Activated T-helper 1 cell treated with anti-CD3 and anti-CD28 coated beads, Interleukin-12 subunit alpha, Interleukin-12 subunit beta, Interleukin-2, Interleukin-4 antibody, amounts not matched to agents 30 ng/mL and 10 ng/mL and 1 ng/mL, durations not matched to agents 14 hours and 24 hours and 36 hours (primary cell): ENCODE measurements around the gene SLCO4A1. TPM values are rescaled to one million over a fixed set of nuclear protein-coding genes. Genes with fewer than 3 reads are reported as not detected.
A peak's percentile ranks its signal among the peaks of the same experiment; 100 is the strongest.

Source experiments
- DNase-seq: peaks from one replicate; pipeline ENCODE4 v3.0.0; 2021; ENCODE audit warnings: low spot score
- H3K27ac Mint-ChIP-seq: one replicate; pipeline ENCODE4 v1.8.0; 2021; ENCODE audit warnings: mild to moderate bottlenecking, mixed read lengths
- H3K27me3 Mint-ChIP-seq: one replicate; pipeline ENCODE4 v1.8.0; 2022; ENCODE audit warnings: mild to moderate bottlenecking, moderate library complexity, mixed read lengths; ENCODE audit not compliant: insufficient read depth
- H3K36me3 Mint-ChIP-seq: one replicate; pipeline ENCODE4 v1.8.0; 2021; ENCODE audit warnings: low read depth, mixed read lengths
- H3K4me1 Mint-ChIP-seq: one replicate; pipeline ENCODE4 v1.8.0; 2021; ENCODE audit warnings: low read depth, mixed read lengths
- H3K4me3 Mint-ChIP-seq: one replicate; pipeline ENCODE4 v1.8.0; 2021; ENCODE audit warnings: mild to moderate bottlenecking, moderate library complexity, mixed read lengths
- H3K9me3 Mint-ChIP-seq: one replicate; pipeline ENCODE4 v1.8.0; 2021; ENCODE audit warnings: mixed read lengths
- intact Hi-C: fragments of 100-400 bp; cut with micrococcal nuclease; formaldehyde crosslinking; loops from one replicate; pipeline ENCODE4 v1.15.1; 2024
- total RNA-seq: library from RNA; stranded (reverse); gene quantifications from 2 replicates; pipeline ENCODE4 v1.2.3, GENCODE V29; 2022

Gene SLCO4A1
- total RNA-seq, 1 donor from 2014 or later, result 47.6 TPM

- DNase-seq, result no peak
- Mint-ChIP-seq H3K9me3 (no peaks in the 10 kb centered on the region), H3K4me1 (peaks cover 48% of the 10 kb centered on the region), H3K4me3 (no peak overlapping the region), H3K27ac (no peak overlapping the region), H3K27me3 (no peaks in the 10 kb centered on the region), H3K36me3 (peaks cover 3% of the 10 kb centered on the region)
- intact Hi-C loops, result no loop called here
These were observed 5.4 kb downstream of the SLCO4A1 start for GRCh38 chr20:62647521-62648317.

GRCh38 chr20:62648318-62648995 lies 6.2 kb downstream of the SLCO4A1 start:
- Mint-ChIP-seq H3K4me3 (no peak overlapping the region), H3K27me3 (no peaks in the 10 kb centered on the region), H3K9me3 (no peaks in the 10 kb centered on the region), H3K4me1 (peaks cover 50% of the 10 kb centered on the region), H3K36me3 (peaks cover 3% of the 10 kb centered on the region), H3K27ac (no peak overlapping the region)
- intact Hi-C loops, result no loop called here
- no peak for DNase-seq

GRCh38 chr20:62649140-62649539 lies 6.8 kb downstream of the SLCO4A1 start:
- Mint-ChIP-seq H3K36me3 (peaks cover 5% of the 10 kb centered on the region), H3K4me1 (peaks cover 53% of the 10 kb centered on the region), H3K27ac (no peak overlapping the region), H3K9me3 (no peaks in the 10 kb centered on the region), H3K27me3 (no peaks in the 10 kb centered on the region), H3K4me3 (no peak overlapping the region)
- intact Hi-C loops, result no loop called here
- DNase-seq, result no peak

- Mint-ChIP-seq H3K4me1 (peaks cover 46% of the 10 kb centered on the region), H3K4me3 (peak overlapping the region; percentile 70), H3K36me3 (peaks cover 2% of the 10 kb centered on the region), H3K27ac (peak overlapping the region; percentile 75), H3K9me3 (no peaks in the 10 kb centered on the region), H3K27me3 (no peaks in the 10 kb centered on the region)
- DNase-seq, result no peak
- intact Hi-C loops, result loop anchor here (1.0 kb wide), 2 partner anchors 7 to 90 kb away; no protein-coding TSS in a partner anchor
These were observed 8.4 kb downstream of the SLCO4A1 start for GRCh38 chr20:62650551-62651284.

GRCh38 chr20:62651285-62652021 lies 9.2 kb downstream of the SLCO4A1 start:
- no peaks in the 10 kb centered on the region for H3K27me3 Mint-ChIP-seq
- peaks cover 2% of the 10 kb centered on the region for H3K36me3 Mint-ChIP-seq
- intact Hi-C loops, result loop anchor here (1.0 kb wide), 3 partner anchors 8 to 143 kb away; no protein-coding TSS in a partner anchor
- peak overlapping the region; percentile 75 for H3K27ac Mint-ChIP-seq
- DNase-seq, result peak; percentile 52
- H3K4me1 Mint-ChIP-seq, result peaks cover 44% of the 10 kb centered on the region
- no peaks in the 10 kb centered on the region for H3K9me3 Mint-ChIP-seq
- peak overlapping the region; percentile 70 for H3K4me3 Mint-ChIP-seq

GRCh38 chr20:62652041-62652893 lies 10.0 kb downstream of the SLCO4A1 start:
- peak overlapping the region; percentile 76 for H3K4me3 Mint-ChIP-seq
- H3K9me3 Mint-ChIP-seq, result no peaks in the 10 kb centered on the region
- peak overlapping the region; percentile 94 for H3K27ac Mint-ChIP-seq
- intact Hi-C loops, result loop anchor here (1.0 kb wide), 1 partner anchor 142 kb away; no protein-coding TSS in a partner anchor
- DNase-seq, result peak; percentile 63
- peaks cover 37% of the 10 kb centered on the region for H3K4me1 Mint-ChIP-seq
- H3K27me3 Mint-ChIP-seq, result no peaks in the 10 kb centered on the region
- peaks cover 2% of the 10 kb centered on the region for H3K36me3 Mint-ChIP-seq

- no peaks in the 10 kb centered on the region for H3K27me3 Mint-ChIP-seq
- H3K27ac Mint-ChIP-seq, result no peak overlapping the region
- no peak for DNase-seq
- no peaks in the 10 kb centered on the region for H3K9me3 Mint-ChIP-seq
- peaks cover 37% of the 10 kb centered on the region for H3K4me1 Mint-ChIP-seq
- H3K36me3 Mint-ChIP-seq, result peaks cover 2% of the 10 kb centered on the region
- intact Hi-C loops, result loop anchor here (1.0 kb wide), 1 partner anchor 141 kb away; no protein-coding TSS in a partner anchor
- no peak overlapping the region for H3K4me3 Mint-ChIP-seq
These were observed 10.6 kb downstream of the SLCO4A1 start for GRCh38 chr20:62652894-62653305.

GRCh38 chr20:62653373-62653772 lies 11.1 kb downstream of the SLCO4A1 start:
- intact Hi-C loops, result no loop called here
- Mint-ChIP-seq H3K27ac (no peak overlapping the region), H3K4me3 (no peak overlapping the region), H3K27me3 (no peaks in the 10 kb centered on the region), H3K9me3 (no peaks in the 10 kb centered on the region), H3K4me1 (peaks cover 37% of the 10 kb centered on the region), H3K36me3 (peaks cover 2% of the 10 kb centered on the region)
- DNase-seq, result no peak

- H3K4me3 Mint-ChIP-seq, result no peak overlapping the region
- H3K4me1 Mint-ChIP-seq, result peaks cover 37% of the 10 kb centered on the region
- no peaks in the 10 kb centered on the region for H3K27me3 Mint-ChIP-seq
- peak overlapping the region; percentile 23 for H3K27ac Mint-ChIP-seq
- peaks cover 4% of the 10 kb centered on the region for H3K36me3 Mint-ChIP-seq
- DNase-seq, result no peak
- intact Hi-C loops, result no loop called here
- H3K9me3 Mint-ChIP-seq, result no peaks in the 10 kb centered on the region
These were observed 11.8 kb downstream of the SLCO4A1 start for GRCh38 chr20:62653951-62654685.

- Mint-ChIP-seq H3K27ac (no peak overlapping the region), H3K9me3 (no peaks in the 10 kb centered on the region), H3K4me1 (peaks cover 25% of the 10 kb centered on the region), H3K27me3 (no peaks in the 10 kb centered on the region), H3K36me3 (peaks cover 4% of the 10 kb centered on the region), H3K4me3 (no peak overlapping the region)
- intact Hi-C loops, result no loop called here
- DNase-seq, result no peak
These were observed 13.2 kb downstream of the SLCO4A1 start for GRCh38 chr20:62655282-62656196.
